ENCODE results near the gene CARMIL3.
"Not testable (repeated sequence)": the region's sequence is repeated elsewhere in the genome, so short reads cannot be mapped to it uniquely, and the experiment has no call there.

CARMIL3 gene

DNA sequence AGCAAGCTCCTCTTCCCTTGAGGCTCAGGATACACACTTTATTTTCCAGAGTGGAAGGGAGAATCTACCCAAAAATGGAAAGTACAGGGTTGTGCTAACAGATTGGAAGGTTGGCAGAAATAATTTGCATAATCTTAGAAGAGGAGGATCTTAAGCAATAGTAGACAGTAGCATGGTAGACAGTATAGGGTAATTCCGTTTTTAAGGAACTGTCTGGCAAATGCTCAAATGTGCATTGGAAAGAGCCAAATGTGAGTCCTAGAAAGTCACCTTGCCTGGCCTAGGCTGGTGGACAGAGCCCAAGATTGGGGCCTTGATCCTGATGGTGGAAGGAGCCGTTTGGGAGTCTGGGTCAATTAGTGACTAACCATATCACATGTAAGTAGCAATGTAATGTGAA lies 13.1 kb upstream of the CARMIL3 start:
- TF ChIP-seq, protein P1, sequence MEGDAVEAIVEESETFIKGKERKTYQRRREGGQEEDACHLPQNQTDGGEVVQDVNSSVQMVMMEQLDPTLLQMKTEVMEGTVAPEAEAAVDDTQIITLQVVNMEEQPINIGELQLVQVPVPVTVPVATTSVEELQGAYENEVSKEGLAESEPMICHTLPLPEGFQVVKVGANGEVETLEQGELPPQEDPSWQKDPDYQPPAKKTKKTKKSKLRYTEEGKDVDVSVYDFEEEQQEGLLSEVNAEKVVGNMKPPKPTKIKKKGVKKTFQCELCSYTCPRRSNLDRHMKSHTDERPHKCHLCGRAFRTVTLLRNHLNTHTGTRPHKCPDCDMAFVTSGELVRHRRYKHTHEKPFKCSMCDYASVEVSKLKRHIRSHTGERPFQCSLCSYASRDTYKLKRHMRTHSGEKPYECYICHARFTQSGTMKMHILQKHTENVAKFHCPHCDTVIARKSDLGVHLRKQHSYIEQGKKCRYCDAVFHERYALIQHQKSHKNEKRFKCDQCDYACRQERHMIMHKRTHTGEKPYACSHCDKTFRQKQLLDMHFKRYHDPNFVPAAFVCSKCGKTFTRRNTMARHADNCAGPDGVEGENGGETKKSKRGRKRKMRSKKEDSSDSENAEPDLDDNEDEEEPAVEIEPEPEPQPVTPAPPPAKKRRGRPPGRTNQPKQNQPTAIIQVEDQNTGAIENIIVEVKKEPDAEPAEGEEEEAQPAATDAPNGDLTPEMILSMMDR (conservative IDR thresholded peaks at IDR 0.05; ENCODE audit: low read length) = no peak
- TF ChIP-seq EZH2phosphoT487 (IDR thresholded peaks at IDR 0.05; ENCODE audit: borderline replicate concordance) = no peak
- peak overlapping the region; percentile 48 for H3K4me2 ChIP-seq (ENCODE audit: low read depth, low read length, poor library complexity, severe bottlenecking)

DNA sequence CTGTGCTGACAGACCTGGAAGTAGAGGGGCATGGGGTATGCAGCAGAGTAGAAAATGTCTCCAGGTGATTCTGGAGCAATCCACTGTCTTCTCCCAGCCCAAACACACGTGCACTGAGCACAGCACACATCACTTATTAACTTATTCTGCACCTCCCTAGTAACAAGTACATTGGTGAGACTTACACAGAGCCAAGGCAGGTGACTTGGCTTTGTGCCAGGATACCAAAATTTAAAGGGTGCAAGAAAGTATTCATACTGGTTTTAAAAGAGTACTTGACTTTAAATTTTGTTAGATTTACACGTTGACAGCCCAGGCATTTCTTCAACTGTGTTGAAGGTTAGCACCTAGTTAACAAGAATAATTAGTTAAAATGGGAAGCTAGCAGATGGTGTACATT lies 11.1 kb upstream of the CARMIL3 start:
- H3K27me3 ChIP-seq (ENCODE audit: insufficient read depth, low read length, poor library complexity, severe bottlenecking) = no peaks in the 10 kb centered on the region
- H3K36me3 ChIP-seq (ENCODE audit: insufficient read depth, low read length) = no peaks in the 10 kb centered on the region
- H3K4me1 ChIP-seq (ENCODE audit: insufficient read depth, low read length, poor library complexity, severe bottlenecking) = peaks cover 15% of the 10 kb centered on the region
- no peaks in the 10 kb centered on the region for H3K79me2 ChIP-seq (ENCODE audit: insufficient read depth, low read length)
- no peak overlapping the region for H3K4me2 ChIP-seq (ENCODE audit: low read depth, low read length, poor library complexity, severe bottlenecking)
- H3K9me3 ChIP-seq (ENCODE audit: insufficient read depth, low read depth, low read length) = no peaks in the 10 kb centered on the region
- no peaks in the 10 kb centered on the region for H3F3A ChIP-seq (ENCODE audit: low read depth)
- H2AFZ ChIP-seq (ENCODE audit: low read length) = no peak overlapping the region
- H3K9ac ChIP-seq (ENCODE audit: low read depth, low read length, poor library complexity, severe bottlenecking) = no peak overlapping the region
- H3K9me2 ChIP-seq (replicated peaks; ENCODE audit: low read depth, low read length) = no peaks in the 10 kb centered on the region
- TF ChIP-seq, protein P1 (conservative IDR thresholded peaks at IDR 0.05; ENCODE audit: low read length) = no peak
- H4K20me1 ChIP-seq (ENCODE audit: insufficient read depth, low read length, poor library complexity, severe bottlenecking) = no peaks in the 10 kb centered on the region
- H3K4me3 ChIP-seq (ENCODE audit: low read length, poor library complexity, severe bottlenecking) = no peak overlapping the region

More for the DNA sequence above, 13.1 kb upstream of the CARMIL3 start:
- H4K20me1 ChIP-seq (ENCODE audit: insufficient read depth, low read length, poor library complexity, severe bottlenecking) = no peaks in the 10 kb centered on the region
- no peaks in the 10 kb centered on the region for H3K36me3 ChIP-seq (ENCODE audit: insufficient read depth, low read length)
- no peaks in the 10 kb centered on the region for H3K9me3 ChIP-seq (ENCODE audit: insufficient read depth, low read depth, low read length)
- no peaks in the 10 kb centered on the region for H3K9me2 ChIP-seq (replicated peaks; ENCODE audit: low read depth, low read length)
- H3K79me2 ChIP-seq (ENCODE audit: insufficient read depth, low read length) = no peaks in the 10 kb centered on the region
- H2AFZ ChIP-seq (ENCODE audit: low read length) = no peak overlapping the region
- no peaks in the 10 kb centered on the region for H3K27me3 ChIP-seq (ENCODE audit: insufficient read depth, low read length, poor library complexity, severe bottlenecking)
- H3F3A ChIP-seq (ENCODE audit: low read depth) = no peaks in the 10 kb centered on the region
- no peak overlapping the region for H3K9ac ChIP-seq (ENCODE audit: low read depth, low read length, poor library complexity, severe bottlenecking)
- H3K4me1 ChIP-seq (ENCODE audit: insufficient read depth, low read length, poor library complexity, severe bottlenecking) = peaks cover 15% of the 10 kb centered on the region
- no peak overlapping the region for H3K4me3 ChIP-seq (ENCODE audit: low read length, poor library complexity, severe bottlenecking)

DNA sequence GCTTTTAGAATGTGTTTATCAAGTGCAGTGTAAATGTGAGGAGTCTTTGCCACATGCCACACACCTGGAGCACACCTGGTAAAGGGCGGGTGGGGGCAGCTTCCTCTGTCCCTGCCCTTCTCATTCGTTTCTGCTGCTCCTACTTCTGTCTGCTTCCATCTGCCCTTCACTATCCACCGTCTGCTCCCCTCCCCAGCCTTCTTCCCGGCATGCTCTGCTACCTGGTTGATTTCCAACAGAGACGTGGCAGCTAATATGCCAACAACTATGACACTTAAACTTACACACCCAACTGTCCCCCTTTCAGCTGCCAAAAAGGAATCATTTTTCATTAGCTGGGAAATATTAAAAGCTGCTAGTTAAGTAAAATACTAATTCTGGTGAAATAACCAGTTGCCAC lies 9.1 kb upstream of the CARMIL3 start:
- TF ChIP-seq, protein P1 (conservative IDR thresholded peaks at IDR 0.05; ENCODE audit: low read length) = no peak
- no peak for TF ChIP-seq EZH2phosphoT487 (IDR thresholded peaks at IDR 0.05; ENCODE audit: borderline replicate concordance)
- H3K9ac ChIP-seq (ENCODE audit: low read depth, low read length, poor library complexity, severe bottlenecking) = no peak overlapping the region

DNA sequence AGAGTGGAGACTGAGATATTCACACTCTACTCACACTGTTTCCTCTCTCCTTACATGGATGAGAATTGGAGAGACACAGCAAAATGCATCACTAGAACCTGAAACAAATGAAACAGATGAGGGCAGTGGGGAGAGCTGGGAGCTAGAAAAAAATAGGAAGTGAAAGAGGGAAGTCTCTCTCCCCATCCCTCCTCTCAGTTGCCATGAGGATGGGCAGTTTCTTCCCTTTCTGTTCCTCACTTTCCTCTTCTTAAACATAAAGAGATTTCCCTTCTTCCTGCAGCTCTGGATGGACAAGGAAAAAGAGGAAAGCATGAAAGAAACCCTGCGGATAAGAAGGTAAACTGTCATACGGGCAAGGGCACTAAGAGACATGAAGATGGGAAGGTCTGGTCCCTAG lies 2.8 kb upstream of the CARMIL3 start:
- not testable (repeated sequence) for H2AFZ ChIP-seq (ENCODE audit: low read length); H3F3A ChIP-seq (ENCODE audit: low read depth); H3K4me2 ChIP-seq (ENCODE audit: low read depth, low read length, poor library complexity, severe bottlenecking); H4K20me1 ChIP-seq (ENCODE audit: insufficient read depth, low read length, poor library complexity, severe bottlenecking); H3K79me2 ChIP-seq (ENCODE audit: insufficient read depth, low read length); H3K9ac ChIP-seq (ENCODE audit: low read depth, low read length, poor library complexity, severe bottlenecking); H3K27me3 ChIP-seq (ENCODE audit: insufficient read depth, low read length, poor library complexity, severe bottlenecking); H3K4me3 ChIP-seq (ENCODE audit: low read length, poor library complexity, severe bottlenecking); H3K9me3 ChIP-seq (ENCODE audit: insufficient read depth, low read depth, low read length); H3K36me3 ChIP-seq (ENCODE audit: insufficient read depth, low read length); H3K9me2 ChIP-seq (replicated peaks; ENCODE audit: low read depth, low read length)
- H3K4me1 ChIP-seq (ENCODE audit: insufficient read depth, low read length, poor library complexity, severe bottlenecking) = peaks cover 17% of the 10 kb centered on the region

More for the DNA sequence above, 9.1 kb upstream of the CARMIL3 start:
- Histone ChIP-seq H3K27me3 (ENCODE audit: insufficient read depth, low read length, poor library complexity, severe bottlenecking) (no peaks in the 10 kb centered on the region), H3K4me2 (ENCODE audit: low read depth, low read length, poor library complexity, severe bottlenecking) (no peak overlapping the region), H4K20me1 (ENCODE audit: insufficient read depth, low read length, poor library complexity, severe bottlenecking) (no peaks in the 10 kb centered on the region), H3F3A (ENCODE audit: low read depth) (no peaks in the 10 kb centered on the region), H2AFZ (ENCODE audit: low read length) (no peak overlapping the region), H3K9me2 (replicated peaks; ENCODE audit: low read depth, low read length) (no peaks in the 10 kb centered on the region), H3K4me1 (ENCODE audit: insufficient read depth, low read length, poor library complexity, severe bottlenecking) (peaks cover 9% of the 10 kb centered on the region), H3K9me3 (ENCODE audit: insufficient read depth, low read depth, low read length) (no peaks in the 10 kb centered on the region), H3K36me3 (ENCODE audit: insufficient read depth, low read length) (no peaks in the 10 kb centered on the region), H3K4me3 (ENCODE audit: low read length, poor library complexity, severe bottlenecking) (no peak overlapping the region), H3K79me2 (ENCODE audit: insufficient read depth, low read length) (no peaks in the 10 kb centered on the region)

DNA sequence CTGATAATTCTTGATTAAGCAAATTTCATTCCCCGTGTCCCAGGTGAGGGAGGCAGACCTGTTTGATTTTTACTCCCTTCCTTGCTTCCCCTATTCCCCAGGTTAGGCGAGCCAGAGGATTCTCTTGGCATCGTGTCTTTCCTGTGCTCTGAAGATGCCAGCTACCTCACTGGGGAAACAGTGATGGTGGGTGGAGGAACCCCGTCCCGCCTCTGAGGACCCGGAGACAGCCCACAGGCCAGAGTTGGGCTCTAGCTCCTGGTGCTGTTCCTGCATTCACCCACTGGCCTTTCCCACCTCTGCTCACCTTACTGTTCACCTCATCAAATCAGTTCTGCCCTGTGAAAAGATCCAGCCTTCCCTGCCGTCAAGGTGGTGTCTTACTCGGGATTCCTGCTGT lies 1.1 kb upstream of the CARMIL3 start:
- Histone ChIP-seq H3K4me1 (ENCODE audit: insufficient read depth, low read length, poor library complexity, severe bottlenecking) (peaks cover 17% of the 10 kb centered on the region), H3K4me2 (ENCODE audit: low read depth, low read length, poor library complexity, severe bottlenecking) (peak overlapping the region; percentile 100), H3K9ac (ENCODE audit: low read depth, low read length, poor library complexity, severe bottlenecking) (peak overlapping the region; percentile 81)
- not testable (repeated sequence) for H3K9me2 ChIP-seq (replicated peaks; ENCODE audit: low read depth, low read length); H3K27me3 ChIP-seq (ENCODE audit: insufficient read depth, low read length, poor library complexity, severe bottlenecking); H3K9me3 ChIP-seq (ENCODE audit: insufficient read depth, low read depth, low read length); H4K20me1 ChIP-seq (ENCODE audit: insufficient read depth, low read length, poor library complexity, severe bottlenecking); H2AFZ ChIP-seq (ENCODE audit: low read length); H3K79me2 ChIP-seq (ENCODE audit: insufficient read depth, low read length); H3F3A ChIP-seq (ENCODE audit: low read depth); H3K36me3 ChIP-seq (ENCODE audit: insufficient read depth, low read length); H3K4me3 ChIP-seq (ENCODE audit: low read length, poor library complexity, severe bottlenecking)
